ENCODE data around the gene C10orf95.
"Not testable (repeated sequence)": the region's sequence is repeated elsewhere in the genome, so short reads cannot be mapped to it uniquely, and the experiment has no call there.

Gene C10orf95, protein sequence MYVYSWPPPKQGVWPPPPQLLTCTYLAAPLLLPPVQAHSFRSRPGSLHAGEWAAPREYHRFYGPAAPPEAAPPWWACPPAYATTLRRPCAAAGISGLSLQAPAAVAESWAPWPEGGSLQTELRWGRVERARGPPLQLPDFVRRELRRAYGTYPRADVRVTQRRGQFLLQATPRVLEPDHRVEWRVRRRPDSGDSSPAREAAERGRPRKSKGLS
- total RNA-seq, result 0 to 0.48 reads per million in 2 donors

DNA sequence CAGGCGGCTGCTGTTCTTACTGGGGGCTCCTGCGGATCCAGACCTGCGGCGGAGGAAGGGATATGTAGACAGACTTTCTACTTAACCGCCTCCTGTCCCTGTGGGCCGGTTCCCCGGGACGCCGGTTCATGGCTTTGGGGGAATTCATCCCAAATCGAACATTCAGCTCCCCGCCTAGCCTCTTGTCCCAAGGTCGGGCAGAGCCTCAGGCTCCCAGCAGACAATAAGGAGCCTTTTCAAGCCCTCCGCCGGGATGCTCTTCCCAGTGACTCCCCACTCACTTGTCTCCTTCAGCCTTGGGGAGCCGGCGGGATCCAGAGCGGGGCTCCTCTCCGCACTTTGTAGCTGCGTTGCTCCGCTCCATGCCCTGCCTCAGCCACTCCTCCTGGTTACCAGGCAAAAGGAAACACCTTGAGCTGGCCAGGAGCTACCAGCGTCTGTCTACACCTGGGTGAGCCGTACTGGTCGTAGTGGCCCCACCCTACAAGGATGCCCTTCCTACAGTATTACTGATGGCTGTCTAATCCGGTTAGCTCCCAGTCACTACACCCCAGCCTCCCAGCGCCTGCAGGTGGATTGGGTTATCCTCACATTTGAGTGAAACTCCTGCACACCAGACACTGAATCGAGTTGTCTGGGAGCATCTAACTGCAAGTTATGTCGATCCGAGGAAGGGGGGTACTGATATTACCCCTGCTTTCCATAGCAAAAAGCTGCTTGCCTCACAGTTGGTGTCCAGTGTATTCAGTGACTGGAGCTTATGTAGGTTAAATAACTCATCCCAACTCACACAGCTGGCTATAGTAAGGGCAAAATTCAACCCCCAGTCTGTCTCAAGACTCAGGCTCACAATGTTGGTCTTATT, at the start of gene C10orf95:
Gene C10orf95, minus strand, starts transcription at position 439 of the 865 bp plus-strand sequence. CDS start 450 bp downstream, outside the sequence.
- DNase-seq, result no peak

DNA sequence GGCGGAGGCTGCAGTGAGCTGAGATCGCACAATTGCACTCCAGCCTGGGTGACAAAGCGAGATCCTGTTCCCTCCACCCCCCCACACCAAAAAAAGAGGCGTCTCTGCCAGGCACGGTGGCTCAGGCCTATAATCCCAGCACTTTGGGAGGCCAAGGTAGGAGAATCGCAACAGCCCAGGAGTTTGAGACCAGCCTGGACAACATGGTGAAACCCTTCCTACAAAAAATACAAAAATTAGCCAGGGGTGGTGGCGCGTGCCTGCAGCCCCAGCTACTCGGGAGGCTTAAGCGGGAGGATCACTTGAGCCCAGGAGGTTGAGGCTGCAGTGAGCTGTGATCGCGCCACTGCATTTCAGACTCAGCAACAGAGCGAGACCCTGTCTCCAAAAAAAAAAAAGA, 49.3 kb upstream of the C10orf95 start:
- not testable (repeated sequence) for DNase-seq

DNA sequence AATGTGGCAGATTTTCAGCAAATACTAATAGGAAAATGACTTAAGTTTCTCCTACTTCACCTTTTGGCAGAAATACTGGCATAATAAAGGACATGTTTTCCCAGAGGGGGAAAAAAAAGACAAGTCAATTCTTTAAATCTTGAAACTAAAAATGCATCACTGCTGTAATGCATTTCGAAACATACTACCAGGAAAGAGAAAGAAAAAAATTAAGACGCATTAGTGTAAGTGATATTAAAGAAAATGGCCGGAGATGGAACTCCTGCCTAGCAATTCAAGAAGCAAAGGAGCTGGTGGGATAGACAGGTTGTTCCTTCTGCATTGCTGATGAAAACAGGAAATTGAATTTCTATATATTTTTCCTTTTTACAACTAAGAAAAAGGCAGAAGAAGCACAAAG, 48.0 kb upstream of the C10orf95 start:
- no peak for DNase-seq

DNA sequence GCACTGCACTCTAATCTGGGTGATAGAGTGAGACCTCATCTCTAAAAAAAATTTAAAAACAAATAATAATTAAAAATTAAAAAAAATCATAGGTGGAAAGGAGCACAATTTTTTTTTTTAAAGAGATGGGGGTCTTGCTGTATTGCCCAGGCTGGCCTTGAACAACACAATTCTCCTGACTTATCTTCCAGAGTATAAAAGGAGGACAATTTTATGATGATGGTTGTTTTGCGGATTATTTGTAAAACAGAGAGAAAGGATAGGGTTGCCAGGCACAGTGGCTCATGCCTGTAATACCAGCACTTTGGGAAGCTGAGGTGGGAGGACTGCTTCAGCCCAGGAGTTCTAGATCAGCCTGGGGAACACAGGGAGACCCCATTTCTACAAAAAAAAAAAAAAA, 46.2 kb upstream of the C10orf95 start:
- DNase-seq, result no peak

DNA sequence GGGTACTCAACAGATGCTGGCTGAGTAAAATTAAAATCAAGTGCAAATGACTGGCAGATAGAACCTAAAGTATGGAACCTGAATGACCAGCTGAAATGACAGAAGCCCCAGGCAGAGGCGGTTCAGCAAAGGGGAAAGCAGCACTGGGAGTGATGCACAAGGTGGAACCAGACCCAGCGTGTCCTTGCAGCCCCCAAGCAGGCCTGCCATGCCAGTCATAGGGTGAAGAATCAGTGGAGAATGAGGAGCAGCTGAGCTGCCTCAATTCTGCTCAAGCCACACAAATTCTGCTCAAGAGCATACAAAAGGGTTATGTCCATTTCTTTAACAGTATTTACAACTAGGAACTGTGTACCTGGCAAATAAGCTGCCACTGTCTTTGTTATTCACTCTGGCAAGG, 42.4 kb upstream of the C10orf95 start:
- DNase-seq, result no peak

DNA sequence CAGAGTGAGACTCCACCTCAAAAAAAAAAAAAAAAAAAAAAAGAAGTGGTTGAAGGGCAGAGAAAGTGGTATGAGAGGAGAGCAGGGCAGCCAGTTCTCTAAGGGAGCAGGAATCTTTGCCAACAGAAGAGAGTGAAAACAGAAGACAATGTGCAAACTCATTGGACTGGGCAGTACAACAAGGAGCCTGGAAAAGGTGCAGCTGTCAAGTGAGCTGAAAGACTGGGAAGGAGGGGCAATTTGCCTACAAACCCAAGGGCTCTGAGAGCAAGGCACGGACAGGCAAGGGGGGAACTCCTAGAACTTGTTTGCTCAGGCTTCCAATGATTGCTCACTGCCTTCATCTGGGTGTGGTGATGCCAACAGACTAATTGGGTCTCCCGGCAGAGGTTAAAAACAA, 41.6 kb upstream of the C10orf95 start:
- no peak for DNase-seq

DNA sequence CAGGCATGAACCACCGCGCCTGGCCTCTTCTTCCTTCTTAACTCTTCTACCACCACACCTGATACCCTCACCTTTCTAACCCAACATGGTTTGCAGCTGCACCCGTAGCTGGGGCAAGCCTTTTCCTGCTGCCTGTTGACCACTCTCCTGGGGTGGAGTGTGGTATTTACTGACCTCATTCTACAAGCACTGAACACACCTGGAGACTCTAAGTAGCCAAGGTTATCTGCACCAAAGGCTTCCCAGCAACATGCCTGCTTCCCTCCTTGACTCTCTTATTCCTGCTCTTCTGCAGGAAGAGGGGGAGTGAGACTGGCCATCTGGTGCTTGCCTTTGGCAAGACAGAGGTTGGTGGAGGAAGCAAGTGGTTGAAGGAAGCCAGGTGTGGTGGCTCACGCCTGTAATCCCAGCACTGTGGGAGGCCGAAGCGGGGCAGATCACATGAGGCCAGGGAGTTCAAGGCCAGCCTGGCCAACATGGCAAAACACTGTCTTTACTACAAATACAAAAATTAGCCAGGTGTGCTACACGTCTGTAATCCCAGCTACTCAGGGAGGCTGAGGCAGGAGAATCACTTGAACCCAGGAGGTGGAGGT, 41.1 kb upstream of the C10orf95 start:
- DNase-seq, result no peak

DNA sequence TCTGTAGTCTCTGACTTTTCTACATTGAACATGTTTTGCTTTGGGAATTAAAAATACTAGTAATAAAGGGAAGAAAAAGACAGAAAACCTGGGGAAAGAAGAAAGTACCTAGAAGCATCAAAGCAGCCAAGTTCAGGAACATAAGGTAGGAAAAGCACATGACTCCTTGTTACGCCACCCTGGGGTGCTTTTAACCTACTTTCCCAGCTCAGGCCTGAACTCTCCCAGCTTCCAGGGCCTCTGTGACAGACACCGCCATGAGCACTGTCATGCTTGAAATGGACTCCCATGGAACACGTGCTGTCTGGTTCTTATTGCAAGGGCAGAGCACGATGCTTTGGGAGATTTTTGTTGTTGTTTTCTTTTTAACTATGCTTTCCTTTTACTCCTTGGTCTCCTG, 39.8 kb upstream of the C10orf95 start:
- DNase-seq, result no peak

DNA sequence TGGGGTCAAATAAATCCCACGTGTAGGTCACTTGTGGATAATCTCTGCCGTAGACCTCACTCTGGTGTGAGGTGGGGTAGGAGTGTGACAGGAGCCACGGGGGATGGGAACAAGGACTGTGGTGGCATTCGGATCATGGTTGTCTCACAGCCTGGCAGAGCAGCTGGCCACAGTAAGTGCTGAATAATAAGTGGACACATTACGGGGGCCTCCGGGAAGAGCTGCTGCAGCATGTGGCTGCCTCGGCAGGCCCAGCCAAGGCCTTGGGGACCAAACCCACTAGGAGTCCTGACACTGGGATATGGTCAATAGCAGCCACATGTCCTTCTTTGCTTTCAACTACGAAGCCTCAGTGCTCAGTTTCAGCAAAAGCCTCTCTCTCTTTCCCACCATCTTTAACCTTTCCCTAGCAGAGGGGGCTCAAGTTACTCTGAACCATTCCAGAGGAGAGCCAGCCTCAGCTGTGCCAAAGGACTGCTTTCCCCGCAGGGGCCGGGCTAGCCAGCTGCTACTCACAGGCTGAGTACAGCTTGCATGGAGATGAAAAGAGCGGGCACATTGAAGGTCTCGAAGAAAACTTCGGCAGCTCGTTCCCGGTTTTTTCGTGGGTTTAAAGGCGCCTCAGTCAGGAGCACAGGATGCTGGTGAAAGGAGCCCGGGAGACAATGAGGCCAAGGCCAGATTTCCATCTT, 33.9 kb upstream of the C10orf95 start:
- no peak for DNase-seq

DNA sequence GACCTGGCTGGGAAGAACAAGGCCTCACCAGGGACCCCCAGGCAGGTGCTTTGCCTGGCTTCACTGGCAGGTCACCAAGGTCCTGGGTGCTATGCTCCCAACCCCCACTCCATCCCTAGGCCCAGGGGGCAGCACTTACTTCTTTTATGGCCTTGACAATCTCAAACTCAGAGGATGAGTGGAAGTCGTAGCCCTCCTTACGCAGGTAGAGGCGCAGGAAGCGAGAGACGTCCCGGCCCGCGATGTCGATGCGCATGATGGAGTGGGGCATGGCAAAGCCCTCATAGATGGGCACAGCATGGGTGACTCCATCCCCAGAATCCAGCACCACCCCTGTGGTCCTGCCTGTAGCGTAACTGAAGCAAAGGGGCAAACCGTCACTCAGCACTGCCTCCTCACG, 32.7 kb upstream of the C10orf95 start:
- no peak for DNase-seq

DNA sequence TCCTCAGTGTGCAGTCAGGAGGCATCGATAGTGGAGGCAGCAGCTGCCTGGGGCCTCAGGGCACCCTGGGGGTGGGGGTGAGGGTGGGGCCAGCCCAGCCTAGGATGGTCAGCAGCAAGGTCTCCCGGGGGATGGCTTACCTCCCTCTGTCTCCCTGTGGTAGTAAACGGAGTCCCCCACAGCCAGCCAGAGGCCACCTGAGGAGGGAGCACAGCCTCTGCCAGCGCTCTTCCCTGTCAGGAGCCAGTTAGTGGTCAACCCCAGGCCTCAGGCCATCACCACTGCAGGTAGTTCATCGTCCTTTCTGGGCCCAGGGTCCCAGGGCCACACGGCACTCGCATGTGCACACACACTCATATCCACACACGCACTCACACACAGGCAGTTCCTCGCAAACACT, 29.1 kb upstream of the C10orf95 start:
- DNase-seq, result no peak

DNA sequence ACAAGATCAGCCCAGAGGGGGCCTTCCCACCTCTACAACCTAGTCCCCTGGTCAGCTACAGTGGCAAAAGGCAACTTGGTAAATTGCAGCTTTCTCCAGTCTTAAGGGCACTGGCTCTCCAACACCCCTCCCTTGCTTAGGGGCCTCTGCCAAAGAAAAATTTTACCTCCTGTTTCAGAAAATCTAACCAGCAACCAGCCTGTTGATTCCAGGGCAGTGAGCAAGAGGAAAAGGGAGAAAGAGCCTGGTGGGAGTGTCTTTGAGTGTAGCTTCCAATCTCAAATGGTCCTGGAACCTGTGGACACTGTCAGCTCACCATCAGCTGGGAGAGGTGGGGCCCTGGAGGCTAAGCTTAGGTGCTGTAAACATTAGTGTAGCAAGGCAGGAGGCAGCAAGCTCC, 28.3 kb upstream of the C10orf95 start:
- DNase-seq, result no peak

DNA sequence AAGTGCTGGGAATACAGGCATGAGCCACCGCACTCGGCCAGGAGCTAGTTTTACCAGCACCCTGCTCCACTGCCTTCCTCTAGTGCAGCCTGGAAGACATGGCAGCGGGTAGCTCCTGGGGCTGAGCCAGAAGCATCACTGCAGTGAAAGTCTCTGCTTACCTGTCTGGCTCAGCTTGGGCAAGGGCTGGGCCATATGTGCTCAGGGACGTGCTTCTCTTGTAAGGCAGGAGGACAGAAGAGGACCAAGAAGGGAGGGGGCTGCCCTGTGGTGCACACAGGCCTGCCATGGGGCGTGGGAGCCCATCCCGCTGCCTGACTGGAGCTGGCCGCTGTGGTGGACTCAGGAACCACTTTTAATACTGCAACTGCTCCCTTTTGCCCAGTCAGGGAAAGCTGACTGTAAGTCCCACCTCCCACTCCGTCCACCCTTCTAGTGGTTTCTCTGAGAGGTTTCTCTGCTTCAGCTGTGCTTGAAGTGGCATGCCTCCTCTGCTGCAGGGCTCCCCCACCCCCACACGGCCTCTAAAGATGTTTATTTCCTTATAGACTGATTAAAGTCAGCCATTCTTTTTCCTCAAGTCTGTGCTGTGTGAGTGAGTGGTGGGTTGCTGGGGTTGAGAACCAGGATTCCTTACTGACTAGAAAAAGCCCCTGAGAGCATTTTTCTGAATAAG, 25.3 kb upstream of the C10orf95 start:
- no peak for DNase-seq

DNA sequence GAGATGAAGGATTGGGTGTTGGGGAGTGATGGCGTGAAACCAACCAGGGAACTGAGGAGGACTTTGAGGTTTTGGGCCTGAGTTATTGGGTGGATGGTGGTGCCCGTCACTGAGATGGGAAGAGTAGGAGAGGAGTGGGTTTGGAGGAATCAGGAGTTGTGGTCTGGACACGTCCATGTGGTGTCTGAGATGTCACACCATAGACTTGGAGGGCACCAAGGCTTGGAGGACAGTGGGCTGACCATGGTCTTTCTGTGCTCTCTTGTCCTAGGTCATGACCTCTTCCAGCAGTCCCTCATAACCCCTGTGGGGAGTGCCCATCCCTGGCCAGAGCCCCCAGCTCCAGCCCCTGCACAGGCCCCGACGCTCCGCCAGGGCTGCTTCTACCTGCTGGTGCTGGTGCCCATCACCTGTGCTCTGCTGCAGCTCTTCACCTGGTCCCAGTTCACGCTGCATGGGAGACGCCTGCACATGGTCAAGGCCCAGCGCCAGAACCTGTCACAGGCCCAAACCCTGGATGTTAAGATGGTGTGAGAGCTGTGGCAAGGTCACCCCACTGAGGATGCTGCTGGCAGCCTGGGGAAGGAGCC, 24.2 kb upstream of the C10orf95 start:
- no peak for DNase-seq

DNA sequence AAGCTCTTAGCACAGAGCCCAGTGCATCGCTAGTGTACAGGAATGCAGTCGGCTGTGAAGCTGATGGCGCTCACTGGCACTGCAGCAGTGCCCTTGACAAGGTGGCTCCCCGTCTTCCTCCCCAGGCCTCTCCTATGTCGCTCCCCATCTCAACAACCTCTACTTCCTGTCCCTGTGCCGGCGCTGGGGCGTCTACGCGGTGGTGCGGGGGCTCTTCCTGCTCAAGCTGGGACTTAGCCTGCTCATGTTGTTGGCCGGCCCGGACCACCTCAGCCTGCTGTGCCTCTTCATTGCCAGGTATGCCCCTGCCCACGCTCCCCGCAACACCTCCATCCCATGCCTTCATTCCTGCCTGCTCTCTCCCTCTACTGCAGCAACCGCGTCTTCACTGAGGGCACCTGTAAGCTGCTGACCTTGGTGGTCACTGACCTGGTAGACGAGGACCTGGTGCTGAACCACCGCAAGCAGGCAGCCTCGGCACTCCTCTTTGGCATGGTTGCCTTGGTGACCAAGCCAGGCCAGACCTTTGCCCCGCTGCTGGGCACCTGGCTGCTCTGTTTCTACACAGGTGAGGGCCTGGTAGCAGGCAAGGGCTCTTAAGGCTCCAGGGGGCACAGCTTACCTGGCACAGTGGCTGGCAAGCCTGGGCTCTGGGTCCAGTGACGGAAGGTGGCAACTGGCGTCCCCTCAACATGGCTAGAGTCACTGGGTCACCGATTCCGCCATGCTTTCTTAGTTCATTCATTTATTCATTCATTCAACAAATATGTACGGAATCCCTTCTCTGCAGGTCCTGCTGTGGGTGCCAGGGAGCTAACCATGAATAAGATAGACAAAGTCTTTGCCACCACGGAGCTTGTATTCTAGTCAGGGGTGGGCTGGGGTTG, 22.3 kb upstream of the C10orf95 start:
- DNase-seq, result no peak

DNA sequence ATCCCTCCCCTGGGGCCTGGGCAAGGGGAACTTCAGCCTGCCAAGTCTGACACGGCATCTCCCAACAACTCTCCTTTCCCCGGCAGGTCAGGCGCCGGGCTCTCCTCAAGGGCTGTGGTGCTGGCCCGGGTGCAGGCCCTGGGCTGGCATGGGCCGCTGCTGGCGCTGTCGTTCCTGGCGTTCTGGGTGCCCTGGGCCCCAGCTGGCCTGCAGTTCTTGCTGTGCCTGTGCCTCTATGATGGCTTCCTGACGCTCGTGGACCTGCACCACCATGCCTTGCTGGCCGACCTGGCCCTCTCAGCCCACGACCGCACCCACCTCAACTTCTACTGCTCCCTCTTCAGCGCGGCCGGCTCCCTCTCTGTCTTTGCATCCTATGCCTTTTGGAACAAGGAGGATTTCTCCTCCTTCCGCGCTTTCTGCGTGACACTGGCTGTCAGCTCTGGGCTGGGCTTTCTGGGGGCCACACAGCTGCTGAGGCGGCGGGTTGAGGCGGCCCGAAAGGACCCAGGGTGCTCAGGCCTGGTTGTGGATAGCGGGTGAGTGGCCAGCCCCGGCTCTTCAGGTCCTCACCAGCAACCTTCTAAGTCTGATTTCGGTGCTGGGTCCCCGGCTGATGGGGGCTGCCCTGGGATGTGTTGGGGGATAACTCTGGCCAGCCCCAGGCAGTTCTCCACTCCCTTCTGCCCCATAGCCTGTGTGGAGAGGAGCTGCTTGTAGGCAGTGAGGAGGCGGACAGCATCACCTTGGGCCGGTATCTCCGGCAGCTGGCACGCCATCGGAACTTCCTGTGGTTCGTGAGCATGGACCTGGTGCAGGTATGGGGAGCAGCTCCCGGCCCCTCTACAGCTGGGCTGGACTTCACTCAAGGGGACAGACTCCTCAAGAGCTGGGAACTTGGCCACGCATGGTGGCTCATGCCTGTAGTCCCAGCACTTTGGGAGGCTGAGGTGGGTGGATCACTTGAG, 19.5 kb upstream of the C10orf95 start:
- DNase-seq, result no peak

DNA sequence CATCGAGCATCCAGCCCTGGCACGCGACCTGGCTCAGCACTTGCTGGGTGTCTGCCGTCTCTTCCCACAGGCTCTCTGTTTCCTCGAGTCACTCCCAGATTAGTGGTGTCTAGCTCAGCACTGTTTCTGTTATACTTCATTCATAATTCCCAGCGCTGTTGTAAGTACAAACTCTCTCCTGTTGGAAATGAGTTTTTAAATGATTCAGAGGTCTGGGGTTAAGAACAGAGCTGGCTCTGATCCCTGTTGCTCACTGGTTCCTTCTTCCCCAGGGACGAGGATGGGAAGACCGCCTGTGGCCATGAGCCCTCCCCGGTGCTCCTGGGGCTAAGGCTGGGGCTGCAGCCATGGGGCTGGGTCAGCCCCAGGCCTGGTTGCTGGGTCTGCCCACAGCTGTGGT, 17.3 kb upstream of the C10orf95 start:
- no peak for DNase-seq

DNA sequence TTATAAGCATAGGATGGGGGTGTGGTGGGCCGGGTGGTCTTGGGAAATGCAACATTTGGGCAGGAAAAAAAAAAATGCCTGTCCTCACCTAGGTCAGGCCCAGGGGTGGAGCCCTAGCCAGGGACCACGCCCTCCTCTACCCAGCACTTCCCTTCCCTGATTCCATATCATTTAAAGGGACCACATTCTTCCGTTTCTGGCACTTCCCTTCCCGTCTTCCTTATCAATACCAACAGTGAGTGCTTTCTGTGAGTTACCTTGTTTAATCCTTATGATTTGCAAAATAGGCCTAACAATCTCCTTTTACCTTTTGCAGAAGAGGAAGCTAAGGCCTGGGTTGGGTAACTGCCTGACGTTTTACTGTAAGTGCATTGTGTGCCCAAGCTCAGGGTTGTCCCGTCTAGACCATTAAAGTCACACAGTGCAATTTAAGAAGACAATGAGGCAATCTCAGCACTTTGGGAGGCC, 16.7 kb upstream of the C10orf95 start:
- no peak for DNase-seq

DNA sequence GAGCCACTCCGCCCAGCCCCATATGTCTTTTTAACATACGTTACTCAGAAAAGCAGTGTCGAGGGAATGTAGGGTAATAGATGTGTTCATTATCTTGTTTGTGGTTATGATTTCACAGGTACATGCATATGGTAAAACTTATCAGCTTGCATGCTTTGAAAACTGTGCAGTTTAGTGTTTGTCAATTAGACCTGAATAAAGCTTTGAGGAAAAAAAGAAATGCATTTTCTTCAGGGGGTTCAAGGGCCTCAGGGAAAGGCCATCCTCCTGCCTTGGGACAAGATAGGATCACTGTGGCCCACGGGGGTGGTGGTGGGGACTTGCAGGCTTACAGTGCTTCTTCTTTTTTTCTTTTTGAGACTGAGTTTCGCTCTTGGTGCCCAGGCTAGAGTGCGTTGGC, 16.0 kb upstream of the C10orf95 start:
- DNase-seq, result no peak

DNA sequence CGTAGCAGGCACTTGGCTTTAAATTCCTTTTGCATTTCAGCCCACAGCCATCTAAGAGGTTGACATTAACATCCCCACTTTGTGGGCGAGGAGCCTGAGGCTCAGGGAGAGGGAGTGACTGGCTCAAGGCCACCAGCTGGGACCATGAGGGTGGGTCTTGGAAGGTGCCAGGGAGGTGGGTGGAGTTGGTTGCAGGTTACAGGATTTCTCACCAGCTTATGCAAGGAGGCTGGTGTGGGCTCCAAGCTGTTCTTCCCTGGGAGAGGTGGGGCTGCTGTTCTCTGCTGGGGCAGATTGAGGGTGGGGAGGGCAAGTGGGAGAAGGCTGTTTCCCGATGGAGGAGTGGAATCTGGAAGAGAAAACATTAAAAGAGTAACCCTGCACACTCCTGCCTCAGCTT, 14.1 kb upstream of the C10orf95 start:
- no peak for DNase-seq
